HepG2 (cell line): ENCODE measurements around the gene OR51E2. TPM values are rescaled to one million over a fixed set of nuclear protein-coding genes. Genes with fewer than 3 reads are reported as not detected.

Source experiments
- ATAC-seq: fragments of 200-7000 bp; cut with Tn5 transposase; 3 replicates; pipeline ENCODE4 v1.9.1; 2020; ENCODE audit warnings: mild to moderate bottlenecking, moderate library complexity
- BruUV-seq: library from RNA; stranded (reverse); fragments of 400-500 nt; replicated peaks from 2 replicates; lab custom pipeline; 2021; lab: Mats Ljungman, UMichigan
- CTCF ChIA-PET: fragments of 300-600 bp; formaldehyde crosslinking; extraction: SDS; loops from one replicate; lab custom pipeline; 2021; ENCODE audit warnings: low total read pairs, inconsistent platforms, low intra/inter-chr PET ratio; lab: Yijun Ruan, JAX
- POLR2A ChIA-PET: fragments of 350-600 bp; sonication (Branson Sonifier 250); formaldehyde crosslinking; loops from one replicate; lab custom pipeline; 2020; ENCODE audit warnings: antibody characterized with exemption, inconsistent platforms; lab: Yijun Ruan, JAX
- DNase-seq: peaks from one replicate; pipeline ENCODE4 v3.0.0-alpha.2; 2015; ENCODE audit warnings: low spot score
- FAIRE-seq: peaks from 3 replicates; lab custom pipeline; 2011; peaks lifted over from hg19 to GRCh38; lab: Jason Lieb, UNC
- H2AFZ ChIP-seq: one replicate; pipeline ENCODE4 v1.6.1; 2011; ENCODE audit warnings: low read length, inconsistent platforms
- H3K27ac ChIP-seq: fragments of 300-600 bp; 3 replicates; pipeline ENCODE4 v1.8.0; 2011; ENCODE audit warnings: mixed run types, mild to moderate bottlenecking, mixed read lengths, low read length, inconsistent platforms; ENCODE audit not compliant: insufficient read depth; ENCODE audit errors: extremely low read length
- H3K27me3 ChIP-seq, 2 experiments: fragments of 200-600 bp in 1 of 2; 2 replicates in 1 of 2; 3 replicates in 1 of 2; pipeline versions ENCODE4 v1.6.0 to v1.8.0; 2011; ENCODE audit warnings: low read length in 2 of 2, mild to moderate bottlenecking in 2 of 2, moderate library complexity in 2 of 2, inconsistent platforms in 1 of 2; ENCODE audit not compliant: insufficient read depth in 2 of 2, control insufficient read depth in 1 of 2
- H3K36me3 ChIP-seq, 2 experiments: fragments of 200-600 bp in 1 of 2; replicated peaks in 1 of 2; 2 replicates in 1 of 2; 3 replicates in 1 of 2; pipeline versions ENCODE4 v1.5.1 to v1.8.0; 2011; ENCODE audit warnings: low read length in 2 of 2, inconsistent platforms in 1 of 2; ENCODE audit not compliant: insufficient read depth in 2 of 2, control insufficient read depth in 1 of 2
- H3K4me1 ChIP-seq: 2 replicates; pipeline ENCODE4 v1.5.1; 2012; ENCODE audit warnings: low read length, inconsistent platforms; ENCODE audit not compliant: insufficient read depth
- H3K4me2 ChIP-seq: 2 replicates; pipeline ENCODE4 v1.6.0; 2011; ENCODE audit warnings: low read depth, low read length, inconsistent platforms
- H3K4me3 ChIP-seq, 3 experiments: fragments of 200-600 bp in 1 of 3; sonication (generic), shearing (Covaris generic) in 1 of 3; replicated peaks in 1 of 3; 2 replicates each; pipeline ENCODE4 v1.5.1; 2011 to 2016; ENCODE audit warnings: low read length in 3 of 3, inconsistent platforms in 2 of 3, low read depth in 2 of 3, mild to moderate bottlenecking in 2 of 3, control low read depth in 1 of 3, mixed read lengths in 1 of 3; ENCODE audit not compliant: insufficient read depth in 1 of 3
- H3K79me2 ChIP-seq: one replicate; pipeline ENCODE4 v1.6.1; 2011; ENCODE audit warnings: low read length, inconsistent platforms; ENCODE audit not compliant: insufficient read depth
- H3K9ac ChIP-seq: 2 replicates; pipeline ENCODE4 v1.6.0; 2011; ENCODE audit warnings: mild to moderate bottlenecking, low read depth, low read length, inconsistent platforms; ENCODE audit not compliant: insufficient read depth
- H3K9me3 ChIP-seq: 2 replicates; pipeline ENCODE4 v1.5.1; 2012; ENCODE audit warnings: mild to moderate bottlenecking, low read length
- H4K20me1 ChIP-seq: 2 replicates; pipeline ENCODE4 v1.6.0; 2011; ENCODE audit warnings: inconsistent platforms, mild to moderate bottlenecking, low read length, moderate library complexity; ENCODE audit not compliant: insufficient read depth
- ELF3 ChIP-seq: IDR thresholded peaks from 2 replicates; pipeline ENCODE4 v1.6.1; 2016; ENCODE audit warnings: missing genetic modification reagents, missing compliant biosample characterization
- KLF12 ChIP-seq: sonication (generic); formaldehyde crosslinking; IDR thresholded peaks from 2 replicates; pipeline ENCODE4 v1.4.0; 2020; ENCODE audit warnings: missing genetic modification reagents, borderline replicate concordance
- NFE2L1 ChIP-seq: sonication (generic); formaldehyde crosslinking; IDR thresholded peaks from 2 replicates; pipeline ENCODE4 v1.4.0; 2020; ENCODE audit warnings: missing genetic modification reagents, mild to moderate bottlenecking, borderline replicate concordance
- SETDB1 ChIP-seq: sonication (generic); formaldehyde crosslinking; IDR thresholded peaks from 2 replicates; pipeline ENCODE4 v1.5.1; 2020; ENCODE audit warnings: missing genetic modification reagents, mild to moderate bottlenecking, borderline replicate concordance
- SMC3 ChIP-seq: IDR thresholded peaks from 2 replicates; pipeline ENCODE4 v1.6.1; 2011; ENCODE audit warnings: low read length, improper control_type of control experiment
- SMYD3 ChIP-seq: sonication (generic); formaldehyde crosslinking; IDR thresholded peaks from 2 replicates; pipeline ENCODE4 v1.8.1; 2023; ENCODE audit warnings: mild to moderate bottlenecking, missing genetic modification reagents
- SPEN ChIP-seq: sonication (generic); formaldehyde crosslinking; IDR thresholded peaks from 2 replicates; pipeline ENCODE4 v1.5.1; 2020; ENCODE audit warnings: low read depth, mild to moderate bottlenecking, missing genetic modification reagents
- ZFP37 ChIP-seq: sonication (generic); formaldehyde crosslinking; IDR thresholded peaks from 2 replicates; pipeline ENCODE4 v1.4.0; 2020; ENCODE audit warnings: missing genetic modification reagents, borderline replicate concordance
- ZNF329 ChIP-seq: sonication (generic); formaldehyde crosslinking; IDR thresholded peaks from 2 replicates; pipeline ENCODE4 v1.9.0; 2021; ENCODE audit warnings: low read depth, mild to moderate bottlenecking, missing genetic modification reagents
- WGBS: methylation state at CpG from one replicate; pipeline ENCODE4 v1.1.6; 2017; ENCODE audit warnings: low lambda C conversion rate; 5-methylcytosine and 5-hydroxymethylcytosine counted together
- in situ Hi-C: cut with HindIII; loops from 2 replicates; pipeline ENCODE4 v1.10.0; 2017; ENCODE audit warnings: low pct_unique_long_range_greater_than_20kb; ENCODE audit not compliant: extremely low pct_ligation_motif_present
- intact Hi-C: fragments of 100-400 bp; cut with micrococcal nuclease; formaldehyde crosslinking; loops from one replicate; pipeline ENCODE4 v1.10.0; 2022; ENCODE audit not compliant: unreplicated experiment
- polyA plus RNA-seq, 8 experiments: library from polyadenylated mRNA; depleted of rRNA in 3 of 8; stranded (reverse) in 7 of 8; unstranded in 1 of 8; fragments of >200 nt; fragmentation: Illumina TruSeq in 4 of 8; extraction: Trizol in 4 of 8; gene quantifications; 2 replicates each; pipeline versions ENCODE4 v1.2.1 to v1.2.3, GENCODE V29; 2011 to 2016; ENCODE audit warnings: low read depth in 4 of 8, missing spikeins in 1 of 8, mixed read lengths in 1 of 8; ENCODE audit not compliant: insufficient read depth in 1 of 8
- total RNA-seq, 5 experiments: library from RNA; depleted of rRNA; stranded (reverse); fragments of >200 nt; fragmentation: Illumina TruSeq; extraction: Trizol; gene quantifications; 2 replicates each; pipeline ENCODE4 v1.2.3, GENCODE V29; 2016; ENCODE audit warnings: low read depth in 1 of 5
- TF ChIP-seq, protein P1 (sequence below), 2 experiments: fragments of 450-650 bp in 1 of 2; sonication (generic) in 1 of 2; formaldehyde crosslinking in 1 of 2; IDR thresholded peaks; 2 replicates each; pipeline versions ENCODE4 v1.6.1 to v1.8.0; 2016 to 2022; ENCODE audit warnings: antibody characterized with exemption in 1 of 2, mild to moderate bottlenecking in 1 of 2, missing genetic modification reagents in 1 of 2
- TF ChIP-seq, protein P2 (sequence below): sonication (generic); formaldehyde crosslinking; IDR thresholded peaks from 2 replicates; pipeline ENCODE4 v1.9.0; 2021; ENCODE audit warnings: missing genetic modification reagents, borderline replicate concordance

OR51E2 gene
- total and polyA plus RNA-seq, 2 of the 13 experiments (the other 11 are each of a cell fraction or from before 2014, with no cell fraction given) = not detected

DNA sequence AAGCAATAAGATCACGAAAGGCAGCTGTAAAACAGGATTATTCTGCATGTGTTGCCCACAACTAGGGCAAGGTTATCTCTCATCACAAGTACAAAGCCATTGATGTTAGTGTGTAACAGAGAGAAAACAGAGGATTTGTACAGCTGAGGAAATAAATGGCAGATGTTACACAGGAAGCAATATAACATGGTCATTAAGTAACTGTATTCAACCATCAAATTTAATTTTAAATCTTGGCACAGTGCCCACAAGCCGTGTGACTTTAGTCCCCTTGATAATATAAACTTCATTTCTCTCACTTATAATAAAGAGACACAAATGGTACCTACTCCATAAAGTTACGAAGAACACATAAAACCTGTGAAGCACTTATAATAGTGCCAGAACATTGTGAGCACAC lies 17.3 kb downstream of the OR51E2 start:
- POLR2A ChIA-PET = no interaction called here
- Histone ChIP-seq H3K4me1 (no peaks in the 10 kb centered on the region), H3K27me3 (peaks cover 0 to 11% of the 10 kb centered on the region in 2 experiments; a peak in 3 of 5 replicates), H3K9me3 (no peaks in the 10 kb centered on the region), H3K79me2 (no peaks in the 10 kb centered on the region), H4K20me1 (no peaks in the 10 kb centered on the region), H3K4me3 (no peak overlapping the region), H3K9ac (no peak overlapping the region), H3K36me3 (no peaks in the 10 kb centered on the region), H3K27ac (no peak overlapping the region), H2AFZ (no peak overlapping the region), H3K4me2 (no peak overlapping the region)
- ATAC-seq = no peak
- no peak for FAIRE-seq
- CTCF ChIA-PET = no interaction called here
- in situ Hi-C loops = no loop called here
- no TSS peak for BruUV-seq
- no peak for DNase-seq
- 13% methylated on average over 3 of the region's 3 CpGs for WGBS
- intact Hi-C loops = no loop called here
- TF ChIP-seq ZFP37 = no peak
- no peak for TF ChIP-seq SETDB1
- TF ChIP-seq KLF12 (CRISPR knock-in tag) = no peak
- TF ChIP-seq, protein P1, sequence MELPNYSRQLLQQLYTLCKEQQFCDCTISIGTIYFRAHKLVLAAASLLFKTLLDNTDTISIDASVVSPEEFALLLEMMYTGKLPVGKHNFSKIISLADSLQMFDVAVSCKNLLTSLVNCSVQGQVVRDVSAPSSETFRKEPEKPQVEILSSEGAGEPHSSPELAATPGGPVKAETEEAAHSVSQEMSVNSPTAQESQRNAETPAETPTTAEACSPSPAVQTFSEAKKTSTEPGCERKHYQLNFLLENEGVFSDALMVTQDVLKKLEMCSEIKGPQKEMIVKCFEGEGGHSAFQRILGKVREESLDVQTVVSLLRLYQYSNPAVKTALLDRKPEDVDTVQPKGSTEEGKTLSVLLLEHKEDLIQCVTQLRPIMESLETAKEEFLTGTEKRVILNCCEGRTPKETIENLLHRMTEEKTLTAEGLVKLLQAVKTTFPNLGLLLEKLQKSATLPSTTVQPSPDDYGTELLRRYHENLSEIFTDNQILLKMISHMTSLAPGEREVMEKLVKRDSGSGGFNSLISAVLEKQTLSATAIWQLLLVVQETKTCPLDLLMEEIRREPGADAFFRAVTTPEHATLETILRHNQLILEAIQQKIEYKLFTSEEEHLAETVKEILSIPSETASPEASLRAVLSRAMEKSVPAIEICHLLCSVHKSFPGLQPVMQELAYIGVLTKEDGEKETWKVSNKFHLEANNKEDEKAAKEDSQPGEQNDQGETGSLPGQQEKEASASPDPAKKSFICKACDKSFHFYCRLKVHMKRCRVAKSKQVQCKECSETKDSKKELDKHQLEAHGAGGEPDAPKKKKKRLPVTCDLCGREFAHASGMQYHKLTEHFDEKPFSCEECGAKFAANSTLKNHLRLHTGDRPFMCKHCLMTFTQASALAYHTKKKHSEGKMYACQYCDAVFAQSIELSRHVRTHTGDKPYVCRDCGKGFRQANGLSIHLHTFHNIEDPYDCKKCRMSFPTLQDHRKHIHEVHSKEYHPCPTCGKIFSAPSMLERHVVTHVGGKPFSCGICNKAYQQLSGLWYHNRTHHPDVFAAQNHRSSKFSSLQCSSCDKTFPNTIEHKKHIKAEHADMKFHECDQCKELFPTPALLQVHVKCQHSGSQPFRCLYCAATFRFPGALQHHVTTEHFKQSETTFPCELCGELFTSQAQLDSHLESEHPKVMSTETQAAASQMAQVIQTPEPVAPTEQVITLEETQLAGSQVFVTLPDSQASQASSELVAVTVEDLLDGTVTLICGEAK (IDR thresholded peaks at IDR 0.05) = no peak
- TF ChIP-seq, protein P1 (CRISPR knock-in tag; IDR thresholded peaks at IDR 0.05) = no peak
- TF ChIP-seq SMC3 = no peak
- TF ChIP-seq, protein P2, sequence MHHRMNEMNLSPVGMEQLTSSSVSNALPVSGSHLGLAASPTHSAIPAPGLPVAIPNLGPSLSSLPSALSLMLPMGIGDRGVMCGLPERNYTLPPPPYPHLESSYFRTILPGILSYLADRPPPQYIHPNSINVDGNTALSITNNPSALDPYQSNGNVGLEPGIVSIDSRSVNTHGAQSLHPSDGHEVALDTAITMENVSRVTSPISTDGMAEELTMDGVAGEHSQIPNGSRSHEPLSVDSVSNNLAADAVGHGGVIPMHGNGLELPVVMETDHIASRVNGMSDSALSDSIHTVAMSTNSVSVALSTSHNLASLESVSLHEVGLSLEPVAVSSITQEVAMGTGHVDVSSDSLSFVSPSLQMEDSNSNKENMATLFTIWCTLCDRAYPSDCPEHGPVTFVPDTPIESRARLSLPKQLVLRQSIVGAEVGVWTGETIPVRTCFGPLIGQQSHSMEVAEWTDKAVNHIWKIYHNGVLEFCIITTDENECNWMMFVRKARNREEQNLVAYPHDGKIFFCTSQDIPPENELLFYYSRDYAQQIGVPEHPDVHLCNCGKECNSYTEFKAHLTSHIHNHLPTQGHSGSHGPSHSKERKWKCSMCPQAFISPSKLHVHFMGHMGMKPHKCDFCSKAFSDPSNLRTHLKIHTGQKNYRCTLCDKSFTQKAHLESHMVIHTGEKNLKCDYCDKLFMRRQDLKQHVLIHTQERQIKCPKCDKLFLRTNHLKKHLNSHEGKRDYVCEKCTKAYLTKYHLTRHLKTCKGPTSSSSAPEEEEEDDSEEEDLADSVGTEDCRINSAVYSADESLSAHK (CRISPR knock-in tag) = no peak
- no peak for TF ChIP-seq SPEN (CRISPR knock-in tag)
- no peak for TF ChIP-seq NFE2L1 (CRISPR knock-in tag)
- TF ChIP-seq ZNF329 (CRISPR knock-in tag) = no peak
- TF ChIP-seq ELF3 (CRISPR knock-in tag) = no peak
- no peak for TF ChIP-seq SMYD3 (CRISPR knock-in tag)
